ENCODE results near the gene NUP85.
"Not testable (repeated sequence)": the region's sequence is repeated elsewhere in the genome, so short reads cannot be mapped to it uniquely, and the experiment has no call there.

The NUP85 gene

DNA sequence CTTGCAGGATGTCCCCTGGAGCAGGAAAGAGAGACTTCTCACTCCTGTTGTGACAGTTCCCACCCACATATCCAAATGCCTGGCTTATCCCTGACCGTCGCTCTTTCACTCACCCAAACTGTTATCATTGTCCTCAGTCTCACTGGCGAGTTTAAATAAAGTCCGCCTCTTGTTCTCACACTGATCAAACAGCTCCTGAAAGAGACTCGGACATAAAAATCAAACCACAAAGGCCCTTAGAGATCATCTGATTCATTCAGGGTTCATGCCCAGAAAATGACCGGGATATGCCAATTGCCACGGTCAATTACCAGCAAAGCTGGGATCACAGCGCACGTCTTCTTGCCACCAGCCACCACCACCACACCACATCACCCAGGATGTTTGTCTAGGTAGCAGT lies 36.0 kb downstream of the NUP85 start:
- no peak for DNase-seq

DNA sequence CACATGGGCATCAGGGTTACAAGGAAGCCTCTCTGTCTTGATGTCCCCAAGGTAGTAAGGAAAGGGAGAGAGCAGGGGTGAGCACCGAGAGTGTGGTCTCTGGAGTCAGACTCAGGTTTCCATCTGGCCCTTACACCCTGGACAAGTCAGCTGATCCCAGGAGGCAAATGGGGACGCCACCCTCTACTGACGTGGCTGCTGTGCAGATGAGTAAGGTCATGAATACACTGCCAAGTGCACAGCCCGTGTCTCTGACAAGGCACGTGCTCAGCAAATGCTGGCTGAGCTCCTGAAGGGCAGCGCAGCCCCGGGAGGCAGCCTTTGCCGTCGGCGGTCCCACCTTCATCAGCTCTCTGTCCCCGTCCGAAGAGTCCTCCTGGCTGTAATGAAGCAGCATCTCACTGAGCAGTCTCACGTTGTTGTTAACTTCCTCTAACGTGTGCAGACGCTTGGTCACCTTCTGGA lies 36.5 kb downstream of the NUP85 start:
- DNase-seq: no peak

DNA sequence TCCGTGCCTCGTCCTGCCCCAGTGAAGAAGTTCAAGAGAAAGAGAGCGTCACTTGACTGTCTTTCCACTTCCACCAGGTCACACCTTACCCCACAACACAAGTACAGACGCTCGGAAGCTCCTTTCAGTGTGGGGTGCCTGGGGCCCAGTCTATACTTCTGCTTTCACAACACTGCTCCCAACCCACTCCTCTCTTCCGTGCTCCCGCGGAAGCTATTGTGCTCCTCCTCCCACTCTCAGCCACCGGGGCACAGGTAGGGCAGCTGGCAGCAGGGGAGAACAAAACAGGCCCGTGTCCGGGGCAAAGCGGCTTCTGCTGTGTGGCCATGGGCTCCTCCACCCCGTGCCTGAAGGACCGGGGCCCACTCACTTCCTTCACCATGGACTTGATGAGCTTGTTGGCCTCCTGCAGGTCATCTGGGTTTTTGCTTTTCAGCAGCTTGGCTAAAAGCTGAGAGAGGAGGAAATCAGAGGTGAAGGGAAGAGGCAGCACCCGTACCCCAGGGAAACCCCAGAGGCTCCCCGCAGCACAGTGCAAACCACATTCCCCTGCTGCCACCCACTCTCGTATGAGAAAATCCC lies 37.1 kb downstream of the NUP85 start:
- peak; percentile 35 to 51 for DNase-seq

DNA sequence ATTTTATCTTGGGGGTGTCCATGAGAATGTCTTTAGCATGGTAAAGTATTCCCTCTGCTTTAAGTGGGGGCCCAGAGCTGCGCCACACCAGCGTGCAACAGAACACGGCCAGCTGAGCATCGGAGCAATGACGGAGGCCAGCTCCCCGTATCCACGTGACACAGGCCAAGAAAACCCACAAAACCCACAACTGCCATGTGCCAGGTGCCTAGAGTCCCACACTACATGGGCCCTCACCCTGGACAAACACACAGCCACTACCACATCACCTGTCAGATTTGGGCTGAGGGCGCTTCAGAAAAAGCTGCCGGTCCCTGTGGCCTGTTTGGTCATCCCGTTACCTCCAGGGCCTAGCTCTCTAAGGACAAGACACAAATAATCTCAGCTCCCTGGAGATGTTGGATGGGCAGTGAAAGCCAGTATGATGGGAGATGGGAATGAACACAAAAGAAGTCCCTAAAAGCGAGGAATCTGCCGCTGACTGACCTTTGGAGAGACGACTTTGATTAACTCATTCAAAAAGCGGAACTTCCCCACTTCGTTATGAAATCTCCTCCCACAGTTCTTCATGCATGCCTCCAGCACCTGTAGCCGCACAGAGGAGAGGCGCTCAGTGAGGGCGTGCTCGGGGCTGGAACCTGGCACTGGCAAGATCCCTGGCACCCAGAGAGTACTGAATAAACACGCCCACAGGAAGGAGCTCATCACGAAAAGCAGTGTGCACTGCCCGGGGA lies 38.8 kb downstream of the NUP85 start:
- peak; percentile 81 to 85 for DNase-seq

DNA sequence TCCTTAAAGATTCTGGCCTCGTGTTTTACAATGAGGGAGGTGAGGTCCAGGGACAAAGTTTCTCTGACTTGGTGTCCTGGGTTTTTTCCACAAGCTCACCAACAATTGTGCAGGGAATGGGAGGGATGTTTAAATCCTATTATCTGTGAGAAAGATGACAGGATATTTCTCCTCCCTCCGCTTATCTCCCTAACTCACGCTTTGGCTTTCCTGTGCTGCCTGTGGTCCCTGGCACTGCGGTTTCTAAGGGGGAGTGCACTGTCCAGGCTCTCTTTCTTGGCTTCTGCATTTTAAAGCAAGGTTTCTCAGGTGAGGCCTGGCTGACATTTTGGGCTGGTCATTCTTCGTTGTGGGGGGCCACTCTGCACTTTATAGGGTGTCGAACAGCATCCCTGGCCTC lies 39.5 kb downstream of the NUP85 start:
- no peak for DNase-seq

DNA sequence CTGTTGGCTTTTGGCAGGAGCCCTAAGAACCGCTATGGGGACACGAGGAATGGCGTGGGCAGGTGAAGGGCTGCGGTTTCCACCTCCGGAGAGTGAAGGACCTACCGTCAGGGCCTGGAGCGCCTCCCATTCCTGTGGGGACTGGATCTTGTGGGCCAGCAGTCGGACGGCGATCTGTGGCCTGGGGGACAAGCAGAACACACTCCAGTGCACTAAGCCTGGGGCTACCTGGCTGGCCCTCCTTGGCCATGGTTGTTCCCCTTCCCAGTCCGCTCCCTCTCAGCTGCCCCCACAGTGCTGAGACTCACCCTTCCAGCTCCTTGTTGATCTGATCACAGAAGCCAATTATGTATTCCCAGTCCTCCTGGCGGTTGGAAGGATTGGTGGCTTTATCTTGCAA lies 40.9 kb downstream of the NUP85 start:
- no peak for DNase-seq

DNA sequence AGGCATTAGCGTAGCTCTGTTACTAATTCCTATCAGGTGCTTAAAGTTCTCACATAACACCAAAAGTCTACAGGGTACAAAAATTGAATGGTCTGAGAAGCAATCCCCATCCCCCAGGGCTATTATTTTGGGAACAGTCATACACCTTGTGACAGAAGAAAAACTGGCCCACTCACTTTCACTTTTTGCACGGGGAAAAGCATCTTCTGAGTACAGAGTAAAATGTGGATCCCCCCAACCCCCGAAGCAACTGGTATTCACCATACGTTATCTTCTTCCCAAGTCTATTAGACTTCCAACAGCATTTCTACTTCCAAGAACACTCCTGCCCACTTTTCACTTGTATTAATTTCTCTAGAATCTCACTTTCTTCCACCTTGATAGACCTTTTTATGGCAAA lies 44.1 kb downstream of the NUP85 start:
- DNase-seq: no peak

DNA sequence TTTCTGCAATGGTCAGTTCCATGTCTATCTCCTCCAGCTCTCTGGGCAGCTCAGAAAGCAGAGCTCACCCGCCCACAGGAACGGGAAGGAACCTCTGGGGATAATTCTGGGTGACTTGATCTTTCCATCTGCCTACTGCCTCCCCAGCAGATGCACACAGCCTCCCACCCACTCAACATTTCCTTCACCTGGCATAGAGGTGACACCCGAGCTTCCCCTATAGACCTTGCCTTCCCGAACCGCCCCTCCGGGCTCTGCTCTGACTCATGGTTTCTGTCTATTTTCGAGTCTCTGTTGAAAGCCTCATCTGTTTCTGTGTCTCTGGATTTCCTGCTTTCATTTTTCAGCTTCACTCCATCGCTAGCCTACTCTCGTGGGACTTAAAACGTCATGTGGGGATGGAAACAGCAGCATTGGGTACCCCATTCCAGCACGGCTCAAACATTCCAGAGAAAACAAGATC lies 44.6 kb downstream of the NUP85 start:
- peak; percentile 59 to 76 for DNase-seq

DNA sequence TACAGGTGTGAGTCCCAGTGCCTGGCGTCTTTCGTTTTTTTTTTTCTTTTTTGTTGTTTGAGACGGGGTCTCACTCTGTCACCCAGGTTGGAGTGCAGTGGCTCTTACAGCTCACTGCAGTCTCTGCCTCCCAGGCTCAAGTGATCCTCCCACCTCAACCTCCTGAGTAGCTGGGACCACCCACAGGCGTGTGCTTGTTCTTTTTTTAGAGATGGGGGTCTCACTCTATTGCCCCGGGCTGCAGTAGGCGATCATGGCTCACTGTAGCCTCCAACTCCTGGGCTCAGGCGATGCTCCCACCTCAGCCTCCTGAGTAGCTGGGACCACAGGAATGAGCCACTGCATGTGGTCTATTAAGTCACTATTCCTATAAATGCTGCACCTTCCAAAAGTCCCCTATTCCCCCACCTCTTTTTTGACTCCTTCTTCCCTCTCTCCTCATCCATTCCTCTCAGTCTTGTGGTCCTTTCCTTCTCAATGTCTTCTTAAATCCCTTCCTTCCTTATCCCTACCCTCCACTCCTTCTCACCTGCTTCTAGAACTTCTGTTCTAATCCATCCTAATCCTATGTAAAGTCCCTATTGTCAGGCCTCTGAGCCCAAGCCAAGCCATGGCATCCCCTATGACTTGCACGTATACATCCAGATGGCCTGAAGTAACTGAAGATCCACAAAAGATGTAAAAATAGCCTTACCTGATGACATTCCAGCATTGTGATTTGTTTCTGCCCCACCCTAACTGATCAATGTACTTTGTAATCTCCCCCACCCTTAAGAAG lies 46.7 kb downstream of the NUP85 start:
- DNase-seq: no peak

DNA sequence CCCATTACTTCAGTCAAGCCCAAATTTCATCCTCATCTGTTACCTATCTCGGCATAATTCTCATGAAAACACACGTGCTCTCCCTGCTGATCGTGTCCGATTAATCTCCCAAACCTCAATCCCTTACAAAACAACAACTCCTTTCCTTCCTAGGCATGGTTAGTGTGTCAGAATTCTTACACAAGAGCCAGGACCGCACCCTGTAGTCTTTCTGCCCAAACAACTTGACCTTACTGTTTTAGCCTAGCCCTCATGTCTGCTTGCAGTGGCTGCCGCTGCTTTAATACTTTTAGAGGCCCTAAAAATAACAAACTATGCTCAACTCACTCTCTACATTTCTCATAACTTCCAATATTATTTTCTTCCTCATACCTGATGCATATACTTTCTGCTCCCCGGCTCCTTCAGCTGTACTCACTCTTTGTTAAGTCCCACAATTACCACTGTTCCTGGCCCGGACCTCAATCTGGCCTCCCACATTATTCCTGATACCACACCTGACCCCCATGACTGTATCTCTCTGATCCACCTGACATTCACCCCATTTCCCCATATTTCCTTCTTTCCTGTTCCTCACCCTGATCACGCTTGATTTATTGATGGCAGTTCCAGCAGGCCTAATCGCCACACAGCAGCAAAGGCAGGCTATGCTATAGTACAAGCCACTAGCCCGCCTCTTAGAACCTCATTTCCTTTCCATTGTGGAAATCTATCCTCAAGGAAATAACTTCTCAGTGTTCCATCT lies 50.6 kb downstream of the NUP85 start:
- DNase-seq: peak in 1 of 2 donors; percentile 50

DNA sequence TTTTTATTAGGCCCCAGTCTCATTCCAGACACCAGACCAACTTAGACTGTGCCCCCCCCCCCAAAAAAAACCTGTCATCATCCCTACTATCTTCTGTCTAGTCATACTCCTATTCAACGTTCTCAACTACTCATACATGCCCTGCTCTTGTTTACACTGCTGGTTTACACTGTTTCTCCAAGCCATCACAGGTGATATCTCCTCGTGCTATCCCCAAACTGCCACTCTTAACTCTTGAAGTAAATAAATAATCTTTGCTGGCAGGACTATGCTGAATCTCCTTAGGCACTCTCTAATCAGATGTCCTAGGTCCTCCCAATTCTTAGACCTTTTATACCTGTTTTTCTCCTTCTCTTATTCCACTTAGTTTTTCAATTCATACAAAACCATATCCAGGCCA lies 51.7 kb downstream of the NUP85 start:
- not testable (repeated sequence) for DNase-seq

DNA sequence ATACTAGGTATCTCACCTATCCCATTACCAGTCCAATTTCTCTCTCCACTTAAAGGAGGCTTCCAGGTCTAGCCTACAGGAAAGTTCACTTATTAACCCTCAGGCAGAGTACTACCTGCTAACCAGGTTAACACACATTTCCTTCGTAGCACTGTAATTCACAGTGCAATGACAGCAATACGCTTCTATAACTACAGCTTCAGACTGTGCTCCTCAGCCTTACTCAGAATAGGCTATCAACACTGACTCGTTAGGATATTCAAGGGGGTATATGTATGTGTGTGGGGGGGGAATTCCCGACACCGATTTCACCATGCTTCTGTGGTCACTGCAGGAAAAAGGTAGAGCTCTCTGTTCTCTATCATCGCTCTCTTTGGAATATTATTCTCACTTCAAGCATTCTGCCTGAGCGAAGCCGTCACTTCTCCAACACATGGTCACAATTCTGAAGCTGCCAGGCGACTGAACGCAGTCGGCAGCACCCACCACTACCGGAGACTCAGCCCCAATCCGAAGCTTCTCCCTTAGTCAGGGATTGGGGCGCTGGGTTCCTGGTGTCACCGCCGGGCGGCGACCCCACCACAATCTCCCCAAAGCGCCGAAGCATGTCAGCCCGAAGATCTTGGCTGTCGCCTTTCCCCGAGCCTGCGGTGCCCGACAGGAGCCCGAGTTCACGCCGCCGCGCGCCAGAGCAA lies 55.3 kb downstream of the NUP85 start:
- DNase-seq: peak in 1 of 2 donors; percentile 58

DNA sequence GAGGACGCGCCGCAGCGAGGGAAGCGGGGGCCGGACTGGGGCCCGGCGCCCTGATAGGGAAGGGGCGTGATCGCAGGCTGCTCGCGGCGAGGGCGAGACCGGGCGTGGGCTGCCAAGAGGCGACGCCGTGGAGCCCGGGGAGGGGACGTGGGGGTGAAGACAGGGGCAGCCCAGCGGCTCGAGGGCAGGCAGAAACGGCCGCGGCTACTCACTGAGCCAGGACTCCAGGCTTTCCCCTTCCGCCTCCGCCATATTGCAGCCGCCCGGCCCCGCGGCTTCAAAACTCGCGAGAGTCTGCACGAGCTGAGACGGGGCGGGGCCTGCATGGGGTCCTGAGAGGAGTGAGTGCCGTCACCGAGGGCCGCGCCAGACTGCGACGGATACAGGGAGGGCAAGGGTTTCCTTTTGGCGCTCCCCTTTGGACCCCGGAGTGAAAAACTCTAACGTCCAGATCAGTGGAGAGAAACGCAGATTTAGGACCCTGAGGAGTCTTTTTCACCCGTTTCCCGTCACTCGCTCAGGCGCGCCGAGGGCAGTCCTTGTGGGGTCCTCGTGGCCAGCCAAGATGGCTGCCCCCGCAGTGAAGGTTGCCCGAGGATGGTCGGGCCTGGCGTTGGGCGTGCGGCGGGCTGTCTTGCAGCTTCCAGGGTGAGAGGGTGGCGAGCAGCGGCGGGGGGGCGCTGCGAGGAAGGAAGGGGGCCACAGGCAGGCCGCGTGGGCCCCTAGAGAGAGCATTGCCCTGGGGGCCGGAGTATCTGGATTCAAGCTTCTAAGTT lies 56.0 kb downstream of the NUP85 start, which contains the start of the genes GGA3 and MRPS7:
TSS of gene GGA3 (minus strand) at position 271 of the 776 bp plus-strand sequence. CDS start at position 252, 19 bp downstream.
TSS of gene MRPS7 (plus strand) at position 544 of the 776 bp plus-strand sequence. CDS start at position 566, 22 bp downstream.
- peak; percentile 94 to 95 for DNase-seq

DNA sequence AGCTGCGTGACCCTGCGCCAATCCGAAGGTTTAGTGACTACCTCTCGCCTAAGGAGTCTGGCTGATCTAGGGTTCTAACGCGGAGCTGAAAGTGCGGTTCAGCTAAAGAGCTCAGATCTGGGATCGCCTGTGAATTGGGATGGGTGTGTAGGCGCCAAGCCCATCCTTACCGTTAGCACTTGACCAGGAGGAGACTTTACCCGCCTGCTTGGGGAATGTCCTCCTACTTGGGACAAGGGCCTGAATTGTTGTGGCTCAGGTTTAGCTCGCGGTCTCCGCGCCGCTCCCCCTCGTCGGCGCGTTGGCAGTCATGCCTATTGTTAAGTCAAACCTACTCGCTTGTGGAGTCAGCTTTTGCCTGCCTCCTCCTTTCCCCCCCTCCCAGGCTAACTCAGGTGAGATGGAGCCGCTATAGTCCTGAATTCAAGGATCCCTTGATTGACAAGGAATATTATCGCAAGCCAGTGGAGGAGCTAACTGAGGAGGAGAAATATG lies 56.7 kb downstream of the NUP85 start:
- no peak for DNase-seq

DNA sequence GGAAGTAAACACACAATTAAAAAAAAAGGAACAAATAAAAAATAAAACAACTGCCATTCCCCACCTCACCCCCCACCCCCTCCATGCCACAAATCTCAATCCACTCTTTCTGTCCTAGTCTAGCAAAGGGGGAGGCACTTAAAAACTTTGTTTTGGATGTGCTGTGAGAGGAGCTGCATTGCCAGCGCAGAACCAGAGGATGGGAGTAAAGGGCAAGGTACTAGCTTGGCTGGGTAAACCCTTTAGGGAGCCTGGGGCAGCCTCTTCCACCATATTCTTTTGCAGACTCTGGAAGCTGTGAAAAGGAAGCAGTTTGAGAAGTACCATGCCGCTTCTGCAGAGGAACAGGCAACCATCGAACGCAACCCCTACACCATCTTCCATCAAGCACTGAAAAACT lies 57.6 kb downstream of the NUP85 start:
- DNase-seq: peak; percentile 28 to 55

DNA sequence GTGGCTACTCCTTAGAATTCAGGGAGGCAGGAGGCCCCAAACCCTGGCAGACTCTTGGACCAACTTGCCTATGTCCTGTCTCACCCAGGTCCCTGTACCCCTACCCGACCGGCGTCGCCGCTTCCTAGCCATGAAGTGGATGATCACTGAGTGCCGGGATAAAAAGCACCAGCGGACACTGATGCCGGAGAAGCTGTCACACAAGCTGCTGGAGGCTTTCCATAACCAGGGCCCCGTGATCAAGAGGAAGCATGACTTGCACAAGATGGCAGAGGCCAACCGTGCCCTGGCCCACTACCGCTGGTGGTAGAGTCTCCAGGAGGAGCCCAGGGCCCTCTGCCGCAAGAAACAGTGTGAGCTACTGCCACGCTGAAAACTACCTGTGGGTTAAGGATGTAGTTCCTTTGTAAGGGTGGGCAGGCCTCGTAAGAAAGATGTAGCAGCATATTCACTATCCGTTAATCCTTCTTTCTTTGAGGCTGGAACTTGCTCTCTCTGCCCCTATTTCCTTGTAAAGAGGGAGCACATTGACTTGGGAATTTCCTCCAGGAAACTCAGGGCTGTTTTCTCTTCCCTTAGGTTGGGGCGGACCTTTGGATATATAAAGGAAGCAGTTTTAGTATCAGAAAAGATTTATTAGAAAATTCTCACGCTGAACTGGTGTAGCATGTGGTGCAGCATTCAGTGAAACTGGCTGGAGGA lies 60.3 kb downstream of the NUP85 start:
- DNase-seq: peak; percentile 58 to 76

DNA sequence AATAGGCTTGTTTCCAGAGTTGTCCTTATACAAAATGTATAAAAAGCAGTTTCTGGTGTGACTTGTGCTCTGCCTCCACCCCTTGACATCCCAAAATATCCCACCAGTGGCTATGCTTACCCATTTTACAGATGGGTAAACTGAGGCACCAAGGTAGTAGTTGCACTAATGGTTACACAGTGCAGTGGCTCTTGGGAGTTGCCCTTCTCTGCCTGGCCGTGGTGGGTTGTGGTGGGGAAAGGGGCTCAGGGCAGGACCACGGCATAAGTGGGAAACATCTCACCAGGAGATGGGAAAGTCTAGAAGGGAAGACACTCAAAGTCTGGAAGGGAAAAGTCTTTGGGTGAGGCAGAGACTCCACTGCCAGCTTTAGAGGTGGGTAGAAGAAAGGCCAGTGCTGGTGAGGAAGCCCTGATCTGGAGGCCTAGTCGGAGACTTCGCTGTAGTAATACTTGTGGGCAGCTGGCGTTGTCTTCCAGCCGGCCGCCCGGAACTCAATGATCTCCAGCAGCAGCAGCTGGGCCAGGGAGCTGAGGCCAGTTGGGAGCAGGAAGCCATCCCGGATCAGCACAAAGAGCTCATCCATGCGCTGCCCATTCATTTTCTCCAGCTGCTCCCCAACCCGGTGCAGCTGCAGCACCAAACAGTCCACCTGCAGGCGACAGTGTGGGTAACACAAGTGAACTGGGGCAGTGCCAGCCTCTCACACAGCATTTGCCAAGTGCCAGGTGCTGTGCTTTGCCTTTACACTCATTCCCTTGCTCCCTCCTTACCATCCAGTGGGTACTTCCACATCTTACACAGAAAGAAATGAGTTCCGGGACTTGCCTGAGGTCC lies 61.1 kb downstream of the NUP85 start:
- DNase-seq: peak; percentile 38 to 55

DNA sequence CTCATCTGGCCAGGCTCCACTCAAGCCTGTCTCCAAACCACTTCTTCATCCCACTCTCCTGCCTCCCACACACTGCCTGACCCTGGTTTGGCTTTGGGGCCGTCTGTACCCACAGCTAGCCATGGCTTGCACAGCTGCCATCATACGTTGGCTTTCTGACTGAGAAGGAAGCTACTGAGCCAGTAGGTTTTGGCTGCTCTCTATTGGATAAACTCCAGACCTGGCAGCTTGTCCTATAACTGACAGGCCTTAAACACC lies 61.6 kb downstream of the NUP85 start:
- DNase-seq: peak; percentile 95 to 97
